NCI-H2107 treated with DMSO at 0.1 percent for 48 hours (cell line): Measurements from ENCODE around the gene MAGOH.
A peak's percentile ranks its signal among the peaks of the same experiment; 100 is the strongest.
"Not testable (repeated sequence)": the region's sequence is repeated elsewhere in the genome, so short reads cannot be mapped to it uniquely, and the experiment has no call there.

Experiments used
- DNase-seq: peaks from one replicate; lab custom pipeline; 2025; ENCODE audit not compliant: unreplicated experiment; lab: John Stamatoyannopoulos, UW

Gene MAGOH

DNA sequence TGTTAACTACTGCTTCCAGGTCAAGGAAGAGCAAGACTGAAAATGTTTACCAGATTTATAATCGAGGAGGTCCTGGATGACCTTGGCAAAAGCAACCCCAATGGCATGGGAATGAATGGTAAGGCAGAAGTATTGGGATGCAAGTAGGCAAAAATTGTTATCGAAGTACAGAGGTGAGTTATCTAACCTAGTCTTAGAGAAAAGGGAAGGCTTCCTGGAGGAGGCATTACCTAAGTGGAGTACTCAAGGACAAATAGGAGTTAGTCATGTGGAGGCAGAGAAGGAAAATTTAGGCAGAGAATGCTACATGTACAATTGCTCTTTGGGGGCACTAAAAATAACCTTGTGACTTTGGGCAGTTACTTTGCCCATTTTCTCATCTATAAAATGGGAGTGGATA lies 3.5 kb upstream of the MAGOH start:
- no peak for DNase-seq

- no peak for DNase-seq
Measured at GRCh38 chr1:53237638-53238037, 680 bp downstream of the MAGOH start.

DNA sequence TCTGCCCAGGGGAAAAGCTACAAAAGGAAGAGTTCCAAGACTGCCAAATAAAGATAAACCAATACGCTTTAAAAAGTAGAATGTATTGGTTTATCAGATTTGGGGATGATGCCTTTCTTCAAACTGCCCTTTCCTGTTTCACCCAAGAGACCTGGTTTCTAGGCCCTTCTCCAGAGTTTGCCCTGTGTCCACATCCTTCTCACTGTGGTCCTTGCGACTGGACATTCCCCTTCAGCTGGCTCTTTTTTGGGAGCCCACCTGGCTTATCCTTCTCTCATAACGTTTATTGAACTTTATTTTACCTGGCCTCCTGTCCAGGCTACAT lies 17.4 kb downstream of the MAGOH start:
- DNase-seq: no peak

- DNase-seq: peak; percentile 95
Measured at GRCh38 chr1:53220171-53220961, 18.0 kb downstream of the MAGOH start, which contains the start of gene CZIB. Gene CZIB, minus strand, starts transcription at chr1:53220634. Its CDS starts 59 bp downstream, at chr1:53220575.

- DNase-seq: no peak
Measured at GRCh38 chr1:53219711-53220110, 18.6 kb downstream of the MAGOH start.

DNA sequence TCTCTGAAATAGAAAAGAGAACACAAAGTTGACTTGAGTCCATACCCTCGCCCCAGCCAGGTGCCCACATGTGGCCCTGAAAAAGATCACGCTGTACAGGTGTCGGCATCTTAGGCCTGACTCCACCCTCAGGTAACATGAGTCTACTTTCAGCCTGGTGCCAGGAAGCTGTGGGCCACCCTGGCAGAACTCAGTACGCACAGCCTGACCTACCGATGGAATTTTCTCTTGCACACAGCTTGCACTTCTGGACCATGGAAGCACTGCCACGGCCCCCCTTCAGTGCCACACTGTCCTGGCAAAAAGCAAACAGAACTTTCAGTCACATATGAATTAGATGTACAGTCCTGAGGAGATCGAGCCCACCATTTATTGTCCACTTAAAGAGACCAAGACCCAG lies 20.1 kb downstream of the MAGOH start:
- DNase-seq: no peak

GRCh38 chr1:53214376-53214940 lies 23.9 kb downstream of the MAGOH start:
- no peak for DNase-seq

- DNase-seq: no peak
Measured at GRCh38 chr1:53210954-53211353, 27.4 kb downstream of the MAGOH start.

- no peak for DNase-seq
Measured at GRCh38 chr1:53210352-53210751, 28.0 kb downstream of the MAGOH start.

DNA sequence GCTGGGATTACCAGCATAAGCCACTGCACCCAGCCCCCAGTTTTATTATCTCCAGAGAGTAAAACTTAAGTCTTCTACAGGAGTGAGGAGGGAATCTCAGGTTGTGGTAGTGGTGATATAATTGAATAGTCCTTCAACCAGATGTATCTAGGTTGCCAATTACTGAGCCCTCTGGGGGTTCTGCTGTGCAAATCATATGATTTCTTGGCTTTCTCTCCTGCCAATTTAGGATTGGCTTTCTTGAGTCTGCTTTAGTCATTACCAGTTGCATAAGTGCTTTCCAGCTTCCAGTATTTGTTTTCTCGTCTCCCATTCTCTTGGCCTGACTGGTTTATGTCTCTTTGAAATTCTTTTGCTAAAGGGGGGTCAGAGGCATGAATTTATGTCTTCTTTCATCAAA lies 30.6 kb downstream of the MAGOH start:
- DNase-seq: no peak

- no peak for DNase-seq
Measured at GRCh38 chr1:53206735-53207379, 31.5 kb downstream of the MAGOH start.

DNA sequence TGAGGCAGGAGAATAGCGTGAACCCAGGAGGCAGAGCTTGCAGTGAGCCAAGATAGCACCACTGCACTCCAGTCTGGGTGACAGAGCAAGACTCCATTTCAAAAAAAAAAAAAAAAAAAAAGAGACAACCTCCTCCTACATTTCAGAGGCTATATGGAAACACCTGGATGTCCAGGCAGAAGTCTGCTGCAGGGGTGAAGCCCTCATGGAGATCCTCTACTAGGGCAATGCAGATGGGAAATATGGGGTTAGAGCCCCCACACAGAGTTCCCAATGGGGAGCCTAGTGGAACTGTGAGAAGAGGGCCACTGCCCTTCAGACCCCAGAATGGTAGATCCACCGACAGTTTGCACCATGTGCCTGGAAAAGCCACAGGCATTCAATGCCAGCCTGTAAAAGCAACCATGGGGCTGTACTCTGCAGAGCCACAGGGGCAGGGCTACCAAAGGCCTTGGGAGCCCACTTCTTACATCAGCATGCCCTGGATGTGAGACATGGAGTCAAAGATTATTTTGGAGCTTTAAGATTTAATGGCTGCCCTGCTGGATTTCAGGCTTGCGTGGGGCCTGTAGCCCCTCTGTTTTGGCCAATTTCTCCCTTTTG lies 32.1 kb downstream of the MAGOH start:
- not testable (repeated sequence) for DNase-seq

GRCh38 chr1:53205496-53205895 lies 32.8 kb downstream of the MAGOH start:
- not testable (repeated sequence) for DNase-seq

- no peak for DNase-seq
Measured at GRCh38 chr1:53203466-53203865, 34.9 kb downstream of the MAGOH start.

GRCh38 chr1:53198241-53198651 lies 40.1 kb downstream of the MAGOH start:
- DNase-seq: no peak

- no peak for DNase-seq
Measured at GRCh38 chr1:53197291-53198200, 40.8 kb downstream of the MAGOH start.

- peak; percentile 83 for DNase-seq
Measured at GRCh38 chr1:53196485-53197290, 41.6 kb downstream of the MAGOH start, which contains the start of gene CPT2. Gene CPT2, plus strand, starts transcription at chr1:53196824. Its CDS starts 120 bp downstream, at chr1:53196944.

DNA sequence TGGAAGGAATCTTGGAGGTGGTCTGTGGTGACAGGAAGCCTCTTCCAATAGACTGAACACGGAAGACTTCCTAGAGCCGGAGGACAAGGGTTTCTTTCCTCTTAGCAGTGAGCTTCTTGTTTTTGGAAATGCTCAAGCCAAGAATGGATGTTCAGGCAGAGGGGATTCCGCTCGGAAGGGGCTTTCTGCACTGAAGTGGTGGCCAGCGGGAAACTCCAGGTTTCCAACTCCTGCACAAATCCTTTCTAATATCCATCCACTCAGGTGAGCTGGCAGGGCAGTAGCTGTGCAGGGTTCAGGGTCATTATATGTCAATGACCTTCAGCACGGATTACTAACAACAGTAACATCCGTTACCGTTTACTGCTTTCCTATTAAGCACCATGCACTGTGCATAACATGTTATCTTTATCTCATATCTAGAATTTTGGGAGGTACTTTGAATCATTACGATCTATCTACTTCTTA lies 42.3 kb downstream of the MAGOH start:
- no peak for DNase-seq

DNA sequence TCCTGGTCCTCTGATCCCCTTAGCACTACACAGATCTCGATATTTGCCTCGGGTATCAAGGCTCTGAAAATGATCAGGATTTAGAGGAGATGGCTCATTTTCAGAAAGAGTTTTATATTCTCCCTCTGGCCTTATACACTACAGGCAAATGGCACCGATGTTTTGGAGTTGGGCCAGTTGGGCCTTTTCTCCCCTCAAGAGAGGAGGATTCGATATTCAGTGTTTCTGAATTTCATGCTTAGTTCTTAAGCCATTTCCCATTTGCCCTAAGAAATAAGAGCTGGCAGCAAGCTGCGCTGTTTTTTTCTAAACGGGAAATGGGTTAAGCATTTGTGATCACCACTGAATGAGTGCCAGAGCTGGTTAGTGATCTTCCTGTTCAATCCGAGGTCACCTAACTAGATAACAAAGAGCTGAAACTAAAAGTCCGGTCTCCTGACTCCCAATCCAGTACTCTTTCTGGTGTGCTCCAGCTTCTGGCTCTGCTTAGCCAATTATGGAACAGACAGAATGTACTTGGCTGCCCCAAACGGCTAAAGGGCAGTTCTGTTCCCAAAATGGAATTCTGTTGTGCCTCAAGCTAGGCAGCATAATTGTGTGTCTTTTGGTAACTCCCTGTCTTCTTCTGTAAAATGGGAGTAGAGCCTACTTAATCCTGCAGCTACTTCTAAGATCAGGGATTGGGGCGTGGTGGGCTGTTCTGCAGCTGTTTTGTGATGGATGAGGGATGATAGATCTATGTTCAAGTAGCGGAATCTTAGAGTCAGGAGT lies 42.9 kb downstream of the MAGOH start:
- DNase-seq: no peak
